RWPE2 (cell line): Measurements from ENCODE around the gene ARAP2.
A peak's percentile ranks its signal among the peaks of the same experiment; 100 is the strongest.

Source experiments
- ATAC-seq: fragments of 200-7000 bp; cut with Tn5 transposase; 3 replicates; pipeline ENCODE4 v1.9.1; 2021; ENCODE audit warnings: low read depth
- DNase-seq: peaks from one replicate; pipeline ENCODE4 v3.0.0-alpha.2; 2020; ENCODE audit warnings: low spot score
- H3K27ac ChIP-seq: fragments of 450-650 bp; 2 replicates; pipeline ENCODE4 v1.5.1; 2017; ENCODE audit warnings: mild to moderate bottlenecking; ENCODE audit not compliant: poor library complexity, severe bottlenecking
- H3K27me3 ChIP-seq: fragments of 250-450 bp; sonication (Bioruptor Pico); 2 replicates; pipeline ENCODE4 v1.5.1; 2021; ENCODE audit warnings: mild to moderate bottlenecking, moderate library complexity; ENCODE audit not compliant: insufficient read depth, poor library complexity, severe bottlenecking
- H3K36me3 ChIP-seq: fragments of 250-450 bp; sonication (Bioruptor Pico); 2 replicates; pipeline ENCODE4 v1.5.1; 2020; ENCODE audit warnings: low read depth, mild to moderate bottlenecking, moderate library complexity
- H3K4me1 ChIP-seq: fragments of 250-450 bp; sonication (Bioruptor Pico); 2 replicates; pipeline ENCODE4 v1.5.1; 2021; ENCODE audit warnings: mild to moderate bottlenecking, moderate library complexity; ENCODE audit not compliant: insufficient read depth, poor library complexity, severe bottlenecking
- H3K4me3 ChIP-seq: fragments of 250-450 bp; sonication (Bioruptor Pico); 2 replicates; pipeline ENCODE4 v1.5.1; 2021; ENCODE audit warnings: mild to moderate bottlenecking, moderate library complexity; ENCODE audit not compliant: severe bottlenecking
- H3K9me3 ChIP-seq: fragments of 250-450 bp; sonication (Bioruptor Pico); 2 replicates; pipeline ENCODE4 v1.5.1; 2021; ENCODE audit warnings: mild to moderate bottlenecking, moderate library complexity; ENCODE audit not compliant: severe bottlenecking
- TF ChIP-seq, protein P1 (sequence below): fragments of 450-650 bp; IDR thresholded peaks from one replicate; pipeline ENCODE4 v1.5.1; 2017; ENCODE audit warnings: mild to moderate bottlenecking, moderate library complexity; ENCODE audit not compliant: poor library complexity, severe bottlenecking

Gene ARAP2

DNA sequence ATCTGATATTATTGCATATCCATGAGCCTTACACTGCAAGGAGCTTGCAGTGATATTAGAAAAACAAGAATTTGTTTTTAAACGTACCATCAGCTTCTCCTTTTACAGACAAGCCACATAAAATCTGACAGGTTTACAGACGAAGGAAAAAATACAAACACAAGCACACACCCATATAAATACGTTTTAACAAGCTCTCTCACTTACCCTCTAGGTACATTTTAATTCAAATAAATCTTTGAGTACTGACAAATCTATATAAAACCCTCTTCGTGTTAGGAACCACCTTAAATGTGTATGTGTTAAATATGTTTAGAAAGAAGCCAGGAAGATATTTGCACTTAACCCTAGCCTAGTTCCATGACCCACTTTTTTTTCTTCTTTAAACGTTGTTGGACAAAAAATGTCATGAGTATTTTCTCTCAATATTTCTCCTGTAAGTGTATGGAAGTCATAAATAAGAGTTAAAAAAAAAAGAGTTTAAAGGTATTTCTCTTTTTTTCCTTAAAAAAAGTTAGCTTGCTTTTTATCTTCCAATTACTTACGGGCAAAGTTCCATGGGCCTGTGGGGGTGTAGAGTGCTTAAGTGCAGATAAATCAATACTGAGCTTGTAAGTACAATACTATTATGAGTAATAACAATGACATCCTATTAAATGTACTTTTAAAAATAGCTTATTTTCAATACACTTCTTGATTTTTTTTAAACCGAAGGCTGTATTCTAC, 1.5 kb downstream of the ARAP2 start:
- ATAC-seq (no peak), DNase-seq (no peak)
- Histone ChIP-seq H3K4me1 (peaks cover 12% of the 10 kb centered on the region), H3K27ac (peak overlapping the region; percentile 73), H3K36me3 (no peaks in the 10 kb centered on the region), H3K4me3 (peak overlapping the region; percentile 95), H3K9me3 (no peaks in the 10 kb centered on the region), H3K27me3 (no peaks in the 10 kb centered on the region)
- TF ChIP-seq, protein P1, sequence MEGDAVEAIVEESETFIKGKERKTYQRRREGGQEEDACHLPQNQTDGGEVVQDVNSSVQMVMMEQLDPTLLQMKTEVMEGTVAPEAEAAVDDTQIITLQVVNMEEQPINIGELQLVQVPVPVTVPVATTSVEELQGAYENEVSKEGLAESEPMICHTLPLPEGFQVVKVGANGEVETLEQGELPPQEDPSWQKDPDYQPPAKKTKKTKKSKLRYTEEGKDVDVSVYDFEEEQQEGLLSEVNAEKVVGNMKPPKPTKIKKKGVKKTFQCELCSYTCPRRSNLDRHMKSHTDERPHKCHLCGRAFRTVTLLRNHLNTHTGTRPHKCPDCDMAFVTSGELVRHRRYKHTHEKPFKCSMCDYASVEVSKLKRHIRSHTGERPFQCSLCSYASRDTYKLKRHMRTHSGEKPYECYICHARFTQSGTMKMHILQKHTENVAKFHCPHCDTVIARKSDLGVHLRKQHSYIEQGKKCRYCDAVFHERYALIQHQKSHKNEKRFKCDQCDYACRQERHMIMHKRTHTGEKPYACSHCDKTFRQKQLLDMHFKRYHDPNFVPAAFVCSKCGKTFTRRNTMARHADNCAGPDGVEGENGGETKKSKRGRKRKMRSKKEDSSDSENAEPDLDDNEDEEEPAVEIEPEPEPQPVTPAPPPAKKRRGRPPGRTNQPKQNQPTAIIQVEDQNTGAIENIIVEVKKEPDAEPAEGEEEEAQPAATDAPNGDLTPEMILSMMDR, result no peak

GRCh38 chr4:36241771-36242170, 2.5 kb downstream of the ARAP2 start:
- Histone ChIP-seq H3K4me1 (peaks cover 12% of the 10 kb centered on the region), H3K27me3 (no peaks in the 10 kb centered on the region), H3K27ac (no peak overlapping the region), H3K4me3 (peak overlapping the region; percentile 95), H3K36me3 (no peaks in the 10 kb centered on the region), H3K9me3 (no peaks in the 10 kb centered on the region)
- ATAC-seq (no peak), DNase-seq (no peak)
- TF ChIP-seq, protein P1, result no peak

GRCh38 chr4:36237366-36238313, 6.7 kb downstream of the ARAP2 start:
- H3K9me3 ChIP-seq, result no peaks in the 10 kb centered on the region
- peaks cover 12% of the 10 kb centered on the region for H3K4me1 ChIP-seq
- ATAC-seq (no peak), DNase-seq (no peak)
- no peak overlapping the region for H3K27ac ChIP-seq
- TF ChIP-seq, protein P1, result no peak
- H3K27me3 ChIP-seq, result no peaks in the 10 kb centered on the region
- no peaks in the 10 kb centered on the region for H3K36me3 ChIP-seq
- no peak overlapping the region for H3K4me3 ChIP-seq

GRCh38 chr4:36236159-36236558, 8.2 kb downstream of the ARAP2 start:
- TF ChIP-seq, protein P1, result no peak
- H3K4me3 ChIP-seq, result no peak overlapping the region
- ATAC-seq (no peak), DNase-seq (no peak)
- no peak overlapping the region for H3K27ac ChIP-seq
- H3K9me3 ChIP-seq, result no peaks in the 10 kb centered on the region
- no peaks in the 10 kb centered on the region for H3K36me3 ChIP-seq
- no peaks in the 10 kb centered on the region for H3K27me3 ChIP-seq
- H3K4me1 ChIP-seq, result peaks cover 2% of the 10 kb centered on the region
